Karpas-422 (cell line): ENCODE results near the gene SOX1. TPM values are rescaled to one million over a fixed set of nuclear protein-coding genes. Genes with fewer than 3 reads are reported as not detected.

Experiments
- DNase-seq: peaks from one replicate; pipeline ENCODE4 v3.0.0-alpha.2; 2015
- H2AFZ ChIP-seq: fragments of 200-600 bp; sonication (generic); 2 replicates; pipeline ENCODE4 v1.6.1; 2014; ENCODE audit warnings: antibody characterized with exemption, low read length, mixed read lengths
- H3K27ac ChIP-seq: fragments of 200-600 bp; sonication (generic); 2 replicates; pipeline ENCODE4 v1.5.1; 2014; ENCODE audit warnings: mild to moderate bottlenecking, low read length, moderate library complexity
- H3K27me3 ChIP-seq: fragments of 200-600 bp; sonication (generic); 2 replicates; pipeline ENCODE4 v1.6.1; 2014; ENCODE audit warnings: low read length, mixed read lengths
- H3K36me3 ChIP-seq: fragments of 200-600 bp; sonication (generic); 2 replicates; pipeline ENCODE4 v1.6.1; 2014; ENCODE audit warnings: low read length, mixed read lengths; ENCODE audit not compliant: insufficient read depth
- H3K4me1 ChIP-seq: fragments of 200-600 bp; sonication (generic); 2 replicates; pipeline ENCODE4 v1.6.1; 2014; ENCODE audit warnings: mild to moderate bottlenecking, low read length, mixed read lengths
- H3K4me2 ChIP-seq: fragments of 200-600 bp; sonication (generic); 2 replicates; pipeline ENCODE4 v1.6.1; 2014; ENCODE audit warnings: low read length, low read depth, mild to moderate bottlenecking; ENCODE audit not compliant: poor library complexity, severe bottlenecking
- H3K4me3 ChIP-seq: fragments of 200-600 bp; sonication (generic); 2 replicates; pipeline ENCODE4 v1.5.1; 2014; ENCODE audit warnings: mild to moderate bottlenecking, antibody characterized with exemption, low read length, mixed read lengths
- H3K79me2 ChIP-seq: fragments of 200-600 bp; sonication (generic); 2 replicates; pipeline ENCODE4 v1.6.1; 2014; ENCODE audit warnings: mild to moderate bottlenecking, low read length, mixed read lengths
- H3K9ac ChIP-seq: fragments of 200-600 bp; sonication (generic); 2 replicates; pipeline ENCODE4 v1.6.0; 2014; ENCODE audit warnings: low read length
- H3K9me2 ChIP-seq: fragments of 200-600 bp; sonication (generic), shearing (Covaris generic); replicated peaks from 2 replicates; pipeline ENCODE4 v1.6.0; 2014; ENCODE audit warnings: mild to moderate bottlenecking, low read length, moderate library complexity; ENCODE audit not compliant: insufficient read depth
- H3K9me3 ChIP-seq: fragments of 300-700, 200-600 bp; sonication (generic); 2 replicates; pipeline ENCODE4 v1.6.1; 2014; ENCODE audit warnings: low read length, mixed read lengths
- H4K20me1 ChIP-seq: fragments of 200-600 bp; sonication (generic); 2 replicates; pipeline ENCODE4 v1.6.1; 2014; ENCODE audit warnings: mild to moderate bottlenecking, antibody characterized with exemption, low read length, low read depth; ENCODE audit not compliant: insufficient read depth
- small RNA-seq: library from RNA; depleted of rRNA; stranded (forward); fragments of <200 nt; gene quantifications from one replicate; pipeline ENCODE3, GENCODE V24; 2014
- total RNA-seq: library from RNA; depleted of rRNA; stranded (reverse); fragments of >200 nt; shearing (Covaris generic); gene quantifications from 2 replicates; pipeline ENCODE4 v1.2.3, GENCODE V29; 2014; ENCODE audit warnings: low replicate concordance

The SOX1 gene
- total RNA-seq, 1 experiment from 2014 or later = not detected

DNA sequence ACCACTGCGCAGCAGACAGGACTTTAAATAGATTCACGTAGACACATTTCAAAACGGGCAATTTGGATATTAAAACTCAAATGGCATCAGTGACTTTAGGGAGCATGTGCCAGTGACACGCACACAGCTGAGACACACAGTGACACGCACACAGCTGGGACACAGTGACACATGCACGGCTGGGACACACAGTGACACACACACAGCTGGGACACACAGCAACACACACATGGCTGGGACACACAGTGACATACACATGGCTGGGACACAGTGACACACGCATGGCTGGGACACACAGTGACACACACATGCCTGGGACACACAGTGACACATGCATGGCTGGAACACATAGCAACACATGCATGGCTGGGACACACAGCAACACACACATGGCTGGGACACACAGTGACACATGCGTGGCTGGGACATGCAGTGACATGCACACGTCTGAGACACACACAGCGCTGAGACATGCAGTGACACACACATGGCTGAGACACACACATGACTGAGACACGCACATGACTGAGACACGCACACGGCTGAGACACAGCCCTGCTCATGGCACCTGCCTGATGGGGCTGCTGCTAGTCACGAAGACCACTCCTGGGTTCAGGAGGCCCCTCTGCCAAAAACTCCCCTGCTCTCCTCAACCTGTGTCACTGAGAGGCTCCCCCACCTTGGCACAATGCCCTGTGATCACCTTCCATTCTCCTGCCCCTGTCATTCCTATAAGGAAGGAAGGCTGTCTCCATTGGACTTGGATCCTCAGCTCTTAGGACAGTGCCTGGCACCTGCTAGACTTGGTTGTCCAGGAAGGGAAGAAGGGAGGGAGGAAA is 52.5 kb downstream of the SOX1 start:
- Histone ChIP-seq H3K4me3 (no peak overlapping the region), H3K36me3 (no peaks in the 10 kb centered on the region), H2AFZ (no peak overlapping the region), H4K20me1 (no peaks in the 10 kb centered on the region), H3K27ac (no peak overlapping the region), H3K27me3 (no peaks in the 10 kb centered on the region), H3K79me2 (no peaks in the 10 kb centered on the region), H3K4me1 (no peaks in the 10 kb centered on the region), H3K9ac (no peak overlapping the region), H3K9me2 (no peaks in the 10 kb centered on the region), H3K4me2 (no peak overlapping the region), H3K9me3 (no peaks in the 10 kb centered on the region)
- no peak for DNase-seq

DNA sequence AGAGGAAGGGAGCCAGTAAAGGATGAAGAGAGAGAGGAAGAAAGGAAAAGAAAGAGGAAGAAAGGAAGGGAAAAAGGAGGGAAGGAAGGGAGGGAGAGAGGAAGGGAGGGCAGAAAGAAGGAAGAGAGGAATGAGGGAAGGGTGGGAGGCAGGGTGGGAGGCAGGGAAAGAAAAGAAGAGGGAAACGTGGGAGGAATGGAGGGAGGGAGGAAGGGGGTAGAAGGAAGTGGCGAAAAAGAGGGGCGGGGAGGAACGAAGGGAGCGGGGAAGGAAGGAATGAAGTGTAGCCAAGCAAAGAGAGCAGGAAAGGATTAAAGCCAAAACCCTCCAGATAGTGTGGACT is 53.1 kb downstream of the SOX1 start:
- no peaks in the 10 kb centered on the region for H3K79me2 ChIP-seq
- H3K27ac ChIP-seq = no peak overlapping the region
- no peaks in the 10 kb centered on the region for H3K36me3 ChIP-seq
- H3K4me2 ChIP-seq = no peak overlapping the region
- no peaks in the 10 kb centered on the region for H3K9me3 ChIP-seq
- no peak for DNase-seq
- no peaks in the 10 kb centered on the region for H3K9me2 ChIP-seq
- H3K9ac ChIP-seq = no peak overlapping the region
- H3K27me3 ChIP-seq = no peaks in the 10 kb centered on the region
- H2AFZ ChIP-seq = no peak overlapping the region
- H3K4me3 ChIP-seq = no peak overlapping the region
- H4K20me1 ChIP-seq = no peaks in the 10 kb centered on the region
- no peaks in the 10 kb centered on the region for H3K4me1 ChIP-seq

Small RNA genes within 50 kb of the gene (small RNA-seq; reads per million reads assigned to genes)
- 0.20 reads per million for gene RF00287
